Esophagus squamous epithelium (tissue), 4 donors: ENCODE data around the gene IPCEF1.

Experiments
- CTCF ChIP-seq, 6 experiments: fragments of 450-650 bp in 4 of 6; fragments of 200-600 bp in 2 of 6; sonication (generic) in 2 of 6; IDR thresholded peaks; one replicate each; pipeline ENCODE4 v1.5.1; 2016 to 2019; ENCODE audit warnings: antibody characterized with exemption in 6 of 6, mild to moderate bottlenecking in 4 of 6, moderate library complexity in 4 of 6
- POLR2A ChIP-seq, 4 donors: fragments of 450-650 bp; IDR thresholded peaks; one replicate each; pipeline ENCODE4 v1.6.1; 2017; ENCODE audit warnings: antibody characterized with exemption in 4 of 4, mild to moderate bottlenecking in 4 of 4, moderate library complexity in 3 of 4

DNA sequence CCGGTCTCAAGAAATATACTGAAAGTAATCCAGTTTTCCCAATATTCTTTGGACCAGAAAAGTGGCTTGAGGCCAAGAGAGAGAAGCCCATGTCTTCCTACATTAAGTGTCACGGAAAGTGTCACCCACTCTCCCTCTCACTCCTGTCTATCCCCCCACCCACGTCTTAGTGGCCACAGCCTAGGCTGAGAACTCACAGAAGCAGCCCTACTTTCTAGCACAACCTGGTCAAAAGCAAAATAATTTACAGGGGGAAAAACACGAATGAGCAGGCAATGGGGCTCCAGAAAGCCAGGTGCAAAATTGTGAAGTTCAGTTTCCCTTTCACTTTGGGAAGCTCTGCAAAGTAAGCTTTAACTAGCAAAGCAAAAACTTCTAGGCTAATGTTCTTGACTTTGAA, 199.5 kb downstream of the IPCEF1 start:
- TF ChIP-seq CTCF (IDR thresholded peaks at IDR 0.05) (no peak), POLR2A (IDR thresholded peaks at IDR 0.05) (no peak)
